ENCODE results near the gene TUBA3C.

Gene TUBA3C

GRCh38 chr13:19155321-19155861 is 26.2 kb downstream of the TUBA3C start:
- H3K27ac ChIP-seq: no peak overlapping the region
- no peak for DNase-seq (ENCODE audit: low spot score)
- CTCF ChIA-PET: no interaction called here
- TF ChIP-seq CTCF (conservative IDR thresholded peaks at IDR 0.05; ENCODE audit: low read depth): no peak
- POLR2A ChIA-PET (ENCODE audit: low non-redundant PET): no interaction called here

GRCh38 chr13:19154843-19155242 is 26.8 kb downstream of the TUBA3C start:
- ChIA-PET POLR2A (ENCODE audit: low non-redundant PET) (no interaction called here), CTCF (no interaction called here)
- TF ChIP-seq CTCF (conservative IDR thresholded peaks at IDR 0.05; ENCODE audit: low read depth): no peak
- no peak for DNase-seq (ENCODE audit: low spot score)
- H3K27ac ChIP-seq: no peak overlapping the region

GRCh38 chr13:19153782-19154450 is 27.7 kb downstream of the TUBA3C start:
- ChIA-PET CTCF (no interaction called here), POLR2A (ENCODE audit: low non-redundant PET) (no interaction called here)
- TF ChIP-seq CTCF (conservative IDR thresholded peaks at IDR 0.05; ENCODE audit: low read depth): no peak
- H3K27ac ChIP-seq: no peak overlapping the region
- DNase-seq (ENCODE audit: low spot score): no peak

- no peak for DNase-seq (ENCODE audit: low spot score)
- TF ChIP-seq CTCF (conservative IDR thresholded peaks at IDR 0.05; ENCODE audit: low read depth): no peak
- ChIA-PET CTCF (interaction anchor here (0.7 kb wide), 1 partner anchor 14 kb away, joined by 3 read pairs; no protein-coding TSS in a partner anchor), POLR2A (ENCODE audit: low non-redundant PET) (no interaction called here)
- H3K27ac ChIP-seq: no peak overlapping the region
These were observed 29.2 kb downstream of the TUBA3C start for GRCh38 chr13:19152403-19152802.

GRCh38 chr13:19151581-19152263 is 29.9 kb downstream of the TUBA3C start:
- POLR2A ChIA-PET (ENCODE audit: low non-redundant PET): no interaction called here
- TF ChIP-seq CTCF (conservative IDR thresholded peaks at IDR 0.05; ENCODE audit: low read depth): no peak
- no peak overlapping the region for H3K27ac ChIP-seq
- DNase-seq (ENCODE audit: low spot score): no peak
- CTCF ChIA-PET: no interaction called here

GRCh38 chr13:19150712-19151228 is 30.9 kb downstream of the TUBA3C start:
- DNase-seq (ENCODE audit: low spot score): no peak
- ChIA-PET CTCF (no interaction called here), POLR2A (ENCODE audit: low non-redundant PET) (no interaction called here)
- no peak overlapping the region for H3K27ac ChIP-seq
- no peak for TF ChIP-seq CTCF (conservative IDR thresholded peaks at IDR 0.05; ENCODE audit: low read depth)
